K562 (cell line): ENCODE data around the gene VPS13D. TPM values are rescaled to one million over a fixed set of nuclear protein-coding genes. Genes with fewer than 3 reads are reported as not detected.

ENCODE experiments used
- CREB5 ChIP-seq: fragments of 250-450 bp; sonication (Bioruptor Pico); IDR thresholded peaks from 2 replicates; pipeline ENCODE4 v1.5.0; 2020; ENCODE audit warnings: mild to moderate bottlenecking
- DEAF1 ChIP-seq: fragments of 450-650 bp; formaldehyde crosslinking; IDR thresholded peaks from 2 replicates; pipeline ENCODE4 v1.4.0; 2020; ENCODE audit warnings: mild to moderate bottlenecking, moderate library complexity
- REST ChIP-seq, 2 experiments: fragments of 450-650 bp; formaldehyde crosslinking in 1 of 2; IDR thresholded peaks; 2 replicates each; pipeline versions ENCODE4 v1.4.0 to v1.6.1; 2014 to 2020; ENCODE audit warnings: mild to moderate bottlenecking in 2 of 2, borderline replicate concordance in 1 of 2, low read depth in 1 of 2
- SMC3 ChIP-seq: conservative IDR thresholded peaks from 2 replicates; pipeline ENCODE4 v1.6.1; 2011; ENCODE audit warnings: low read depth, low read length, improper control_type of control experiment; ENCODE audit not compliant: insufficient read depth
- STAG1 ChIP-seq: sonication (generic); formaldehyde crosslinking; IDR thresholded peaks from 2 replicates; pipeline ENCODE4 v1.5.0; 2020; ENCODE audit warnings: missing genetic modification reagents, borderline replicate concordance
- TEAD4 ChIP-seq, 2 experiments: sonication (generic) in 1 of 2; formaldehyde crosslinking in 1 of 2; IDR thresholded peaks; 2 replicates each; pipeline versions ENCODE4 v1.6.1 to v1.8.0; 2012 to 2022; ENCODE audit warnings: borderline replicate concordance in 1 of 2, inconsistent platforms in 1 of 2, low read length in 1 of 2, mild to moderate bottlenecking in 1 of 2, missing genetic modification reagents in 1 of 2
- ZBTB33 ChIP-seq: sonication (generic); formaldehyde crosslinking; IDR thresholded peaks from 2 replicates; pipeline ENCODE4 v1.8.1; 2023; ENCODE audit warnings: mild to moderate bottlenecking, missing genetic modification reagents
- polyA plus RNA-seq, 8 experiments: library from polyadenylated mRNA; depleted of rRNA in 4 of 8; stranded (reverse) in 5 of 8; unstranded in 3 of 8; fragments of >200 nt; fragmentation: Nextera tagmentation in 2 of 8; fragmentation: Illumina TruSeq in 1 of 8; extraction: Ambion mirVana in 2 of 8; extraction: Trizol in 1 of 8; gene quantifications; 2 replicates each; pipeline versions ENCODE4 v1.2.1 to v1.2.3, GENCODE V29; 2011 to 2014; ENCODE audit warnings: inconsistent platforms in 1 of 8, missing spikeins in 1 of 8
- total RNA-seq, 7 experiments: library from RNA; depleted of rRNA in 6 of 7; stranded (reverse); fragments of >200 nt in 6 of 7; fragmentation: Illumina TruSeq in 2 of 7; extraction: Trizol in 2 of 7; gene quantifications; 2 replicates each; pipeline versions ENCODE4 v1.2.1 to v1.2.3, GENCODE V29; 2011 to 2021; ENCODE audit warnings: low replicate concordance in 1 of 7

The VPS13D gene
- total and polyA plus RNA-seq, 9 of the 15 experiments (the other 6 are each of a cell fraction or from before 2014, with no cell fraction given), result 6.1 to 51.5 (median 38.5) TPM

- TF ChIP-seq REST (IDR thresholded peaks at IDR 0.05; ENCODE audit: borderline replicate concordance) (peak; percentile 56; the same call in 1 of the 2 replicates), REST (CRISPR knock-in tag; IDR thresholded peaks at IDR 0.05; ENCODE audit: low read depth) (no peak), CREB5 (CRISPR knock-in tag) (no peak), DEAF1 (CRISPR knock-in tag) (peak; percentile 55), STAG1 (peak; percentile 62; the same call in 1 of the 2 replicates), ZBTB33 (CRISPR knock-in tag) (peak; percentile 97), SMC3 (peak; percentile 81), TEAD4 (IDR thresholded peaks at IDR 0.05; ENCODE audit: low read length) (peak; percentile 45; the same call in 1 of the 2 replicates), TEAD4 (CRISPR knock-in tag; IDR thresholded peaks at IDR 0.05; ENCODE audit: borderline replicate concordance) (no peak)
Observed at GRCh38 chr1:12276225-12276624, 46.4 kb downstream of the VPS13D start (continued).
